GM20000 (cell line): ENCODE results near the gene FMN1.

Source experiments
- DNase-seq: peaks from one replicate; pipeline ENCODE4 v3.0.0; 2012; ENCODE audit warnings: low spot score
- CTCF ChIP-seq: IDR thresholded peaks from 2 replicates; pipeline ENCODE4 v1.5.1; 2012; ENCODE audit warnings: mild to moderate bottlenecking, control low read depth; ENCODE audit errors: extremely low read depth, missing control alignments

FMN1 gene

DNA sequence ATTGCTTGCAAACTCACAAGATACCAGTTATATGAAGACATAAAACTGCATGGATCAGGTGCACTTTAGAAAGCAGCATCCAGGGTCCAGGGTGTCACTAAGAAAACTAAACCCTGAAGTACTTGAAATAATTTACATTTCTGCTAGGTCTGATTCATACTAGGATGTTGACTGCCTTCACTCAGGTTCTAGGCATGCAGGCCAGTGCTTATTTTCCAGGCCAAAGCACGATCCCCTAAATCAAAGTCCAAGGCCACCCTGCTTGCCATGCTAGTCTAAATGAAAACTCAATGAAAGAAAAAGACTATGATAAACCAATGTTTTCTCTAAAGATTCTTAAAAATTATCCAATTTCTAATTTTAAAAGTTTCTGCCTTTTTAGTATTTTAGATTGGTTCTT lies 427.3 kb downstream of the FMN1 start:
- TF ChIP-seq CTCF = no peak
- DNase-seq = no peak

DNA sequence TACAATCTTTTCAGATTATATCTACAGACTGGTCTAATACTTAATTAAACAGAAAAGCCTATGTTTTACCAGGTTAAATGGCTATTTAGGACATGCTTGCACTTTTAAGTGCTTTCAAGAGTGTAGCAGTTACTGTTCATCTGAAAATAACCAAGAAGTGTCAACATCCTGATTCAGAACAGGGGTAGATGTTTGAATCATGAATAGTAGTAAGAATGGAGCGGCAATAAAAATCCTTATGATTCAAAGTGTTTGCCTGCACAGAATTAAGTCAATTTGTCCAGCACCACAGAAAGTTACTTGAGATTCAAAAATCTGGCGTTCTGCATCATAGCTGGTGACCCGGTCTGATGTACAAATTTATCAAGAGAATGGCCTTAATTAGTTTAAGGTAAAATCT lies 428.4 kb downstream of the FMN1 start:
- DNase-seq = no peak
- no peak for TF ChIP-seq CTCF

DNA sequence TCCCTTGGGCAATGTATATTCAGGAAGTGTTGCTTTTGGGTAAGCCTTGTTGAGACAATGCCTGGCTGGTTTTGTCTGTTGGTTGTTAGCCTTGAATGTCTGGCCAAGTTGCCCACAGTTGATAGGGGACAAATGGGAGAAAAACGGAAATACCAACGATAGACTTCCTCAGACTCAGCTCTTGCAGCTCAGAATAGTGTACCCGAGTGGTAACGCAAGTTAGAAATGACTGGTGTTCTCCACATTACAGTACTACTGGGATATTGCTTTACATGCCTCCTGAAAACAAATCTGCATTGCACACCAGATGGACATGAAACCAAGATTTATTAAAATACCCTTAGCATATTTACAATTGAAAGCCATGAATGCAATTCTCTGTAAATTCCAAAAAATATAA lies 429.3 kb downstream of the FMN1 start:
- DNase-seq = no peak
- no peak for TF ChIP-seq CTCF

GRCh38 chr15:32763295-32763694 lies 431.2 kb downstream of the FMN1 start:
- DNase-seq = no peak
- no peak for TF ChIP-seq CTCF

DNA sequence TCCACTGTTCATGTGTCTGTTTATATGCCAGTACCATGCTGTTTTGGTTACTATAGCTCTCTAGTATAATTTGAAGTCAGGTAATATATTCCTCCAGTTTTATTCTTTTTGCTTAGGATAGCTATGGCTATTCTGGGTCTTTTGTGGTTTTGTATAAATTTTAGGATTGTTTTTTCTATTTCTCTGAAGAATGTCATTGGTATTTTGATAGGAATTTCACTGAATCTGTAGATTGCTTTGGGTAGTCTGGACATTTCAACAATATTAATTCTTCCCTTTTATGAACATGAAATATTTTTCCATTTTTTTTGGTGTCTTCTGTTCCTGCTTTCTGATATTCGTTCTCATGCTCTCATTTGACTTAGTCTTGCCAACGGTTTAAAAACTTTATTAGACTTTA lies 437.1 kb downstream of the FMN1 start:
- TF ChIP-seq CTCF = no peak
- no peak for DNase-seq

DNA sequence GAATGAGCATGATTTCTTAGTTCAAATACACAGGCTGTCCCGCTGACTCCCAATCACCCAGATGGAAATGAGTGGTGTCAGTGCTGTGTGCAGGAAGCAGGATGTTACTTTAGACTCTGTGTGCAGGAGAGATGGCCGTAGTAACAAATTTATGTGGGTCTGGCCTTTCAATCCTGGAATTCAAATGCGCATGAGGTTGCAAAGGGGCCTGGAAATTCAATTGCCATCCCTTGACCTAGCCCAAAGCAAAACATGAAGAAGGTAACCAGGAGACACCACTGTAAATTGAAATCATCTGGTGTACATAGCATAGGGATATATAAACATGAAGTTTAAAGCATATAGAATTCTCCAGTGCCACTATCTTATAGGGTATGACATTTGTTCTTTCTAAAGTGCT lies 443.5 kb downstream of the FMN1 start:
- TF ChIP-seq CTCF = no peak
- DNase-seq = no peak

GRCh38 chr15:32747921-32748342 lies 446.6 kb downstream of the FMN1 start:
- TF ChIP-seq CTCF = no peak
- no peak for DNase-seq
